ENCODE data around the gene KDM5A.

KDM5A gene

DNA sequence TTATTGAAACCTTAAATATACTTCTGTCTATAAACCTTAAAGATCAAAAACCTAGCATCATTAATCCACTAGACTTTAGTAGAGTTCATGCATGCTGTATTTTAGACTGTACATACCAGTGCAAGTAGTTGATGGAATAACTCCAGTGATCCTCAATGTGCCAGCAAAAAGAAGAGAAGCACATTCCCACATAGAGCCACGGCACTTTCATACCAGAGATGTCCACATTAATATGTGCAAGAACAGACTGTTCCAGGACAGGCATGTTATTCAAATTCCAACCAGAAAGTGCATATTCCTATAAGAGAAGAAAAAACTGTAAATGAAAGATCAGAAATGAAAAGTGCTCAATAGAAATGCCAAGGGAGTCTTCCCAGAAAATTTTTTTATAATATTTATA is 55.0 kb downstream of the KDM5A start:
- no peak overlapping the region for H4K91ac ChIP-seq (ENCODE audit: low read depth, low read length)
- no peak overlapping the region for H2BK5ac ChIP-seq (ENCODE audit: low read depth, low read length, poor library complexity)
- no peaks in the 10 kb centered on the region for H3K79me2 ChIP-seq (ENCODE audit: control insufficient read depth, insufficient read depth, low read length, poor library complexity)
- DNase-seq = no peak
- H3K4me2 ChIP-seq (ENCODE audit: low read length) = no peak overlapping the region
- WGBS (ENCODE audit: extremely low coverage, insufficient coverage, insufficient read length) = no CpG with 5 or more reads among the region's 1 CpG
- no peak overlapping the region for H4K12ac ChIP-seq (ENCODE audit: low read depth, low read length)
- no peak overlapping the region for H3K18ac ChIP-seq (ENCODE audit: low read length)
- H3K9ac ChIP-seq (ENCODE audit: low read length) = no peak overlapping the region
- H2AFZ ChIP-seq (ENCODE audit: insufficient read depth, low read length, poor library complexity) = no peak overlapping the region
- H2BK12ac ChIP-seq (ENCODE audit: low read length) = no peak overlapping the region
- no peaks in the 10 kb centered on the region for H3K4me1 ChIP-seq (ENCODE audit: control insufficient read depth in 1 of 2, insufficient read depth in 2 of 2, low read length in 2 of 2)
- no peak overlapping the region for H3K23ac ChIP-seq (ENCODE audit: low read length)
- no peak overlapping the region for H2BK120ac ChIP-seq (ENCODE audit: insufficient read depth, low read length, poor library complexity)
- no peak overlapping the region for H2AK5ac ChIP-seq (ENCODE audit: low read length)
- no peaks in the 10 kb centered on the region for H3K9me3 ChIP-seq (ENCODE audit: insufficient read depth, low read depth, low read length)
- no peak overlapping the region for H3K27ac ChIP-seq (ENCODE audit: low read depth, low read length)
- no peak overlapping the region for H3K4ac ChIP-seq (ENCODE audit: low read depth, low read length)
- no peaks in the 10 kb centered on the region for H3K27me3 ChIP-seq (ENCODE audit: insufficient read depth, low read length)
- no peaks in the 10 kb centered on the region for H3K79me1 ChIP-seq (ENCODE audit: low read length)
- H4K8ac ChIP-seq (ENCODE audit: low read depth, low read length) = no peak overlapping the region
- no peak overlapping the region for H3K4me3 ChIP-seq (ENCODE audit: low read depth, low read length)
- H3K14ac ChIP-seq (ENCODE audit: low read length) = no peak overlapping the region
- H3K36me3 ChIP-seq (ENCODE audit: control insufficient read depth in 1 of 2, insufficient read depth in 2 of 2, low read length in 2 of 2) = peaks cover 19 to 23% of the 10 kb centered on the region in 2 experiments

DNA sequence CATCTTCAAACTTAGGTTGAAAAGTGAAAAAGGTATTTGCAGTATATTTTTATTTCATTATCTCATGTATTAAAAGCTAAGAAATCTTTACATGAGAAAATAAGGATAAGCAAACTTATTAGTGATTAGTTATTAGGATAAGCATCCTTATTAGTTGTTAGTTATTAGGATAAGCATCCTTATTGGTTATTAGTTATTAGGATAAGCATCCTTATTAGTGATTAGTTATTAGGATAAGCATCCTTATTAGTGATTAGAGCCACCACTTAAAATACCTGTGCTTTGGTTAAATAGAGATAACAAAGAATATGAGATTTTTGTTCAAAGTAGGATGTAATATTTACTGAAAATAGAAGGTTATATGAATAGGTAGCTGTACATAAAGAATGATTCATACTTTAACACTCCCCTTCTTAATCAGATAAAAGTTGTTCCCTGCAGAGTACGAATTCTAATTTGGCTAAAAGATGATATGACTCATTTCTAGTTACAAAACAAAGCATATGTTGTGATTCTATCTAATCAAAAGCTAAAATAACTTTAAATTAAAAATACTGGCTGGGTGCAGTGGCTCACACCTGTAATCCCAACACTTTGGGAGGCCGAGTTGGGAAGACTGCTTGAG is 56.4 kb downstream of the KDM5A start:
- Histone ChIP-seq H3K27ac (ENCODE audit: low read depth, low read length) (no peak overlapping the region), H2BK120ac (ENCODE audit: insufficient read depth, low read length, poor library complexity) (no peak overlapping the region), H3K9ac (ENCODE audit: low read length) (no peak overlapping the region), H2BK12ac (ENCODE audit: low read length) (no peak overlapping the region), H3K14ac (ENCODE audit: low read length) (no peak overlapping the region), H2AFZ (ENCODE audit: insufficient read depth, low read length, poor library complexity) (no peak overlapping the region), H2BK5ac (ENCODE audit: low read depth, low read length, poor library complexity) (no peak overlapping the region), H3K4me2 (ENCODE audit: low read length) (no peak overlapping the region), H3K27me3 (ENCODE audit: insufficient read depth, low read length) (no peaks in the 10 kb centered on the region), H3K4ac (ENCODE audit: low read depth, low read length) (no peak overlapping the region), H3K79me1 (ENCODE audit: low read length) (no peaks in the 10 kb centered on the region), H4K12ac (ENCODE audit: low read depth, low read length) (no peak overlapping the region), H3K23ac (ENCODE audit: low read length) (no peak overlapping the region), H3K4me1 (ENCODE audit: control insufficient read depth in 1 of 2, insufficient read depth in 2 of 2, low read length in 2 of 2) (no peaks in the 10 kb centered on the region), H3K9me3 (ENCODE audit: insufficient read depth, low read depth, low read length) (no peaks in the 10 kb centered on the region), H3K18ac (ENCODE audit: low read length) (no peak overlapping the region), H3K36me3 (ENCODE audit: control insufficient read depth in 1 of 2, insufficient read depth in 2 of 2, low read length in 2 of 2) (peaks cover 17 to 24% of the 10 kb centered on the region in 2 experiments), H4K91ac (ENCODE audit: low read depth, low read length) (no peak overlapping the region), H4K8ac (ENCODE audit: low read depth, low read length) (no peak overlapping the region), H3K79me2 (ENCODE audit: control insufficient read depth, insufficient read depth, low read length, poor library complexity) (no peaks in the 10 kb centered on the region), H3K4me3 (ENCODE audit: low read depth, low read length) (no peak overlapping the region), H2AK5ac (ENCODE audit: low read length) (no peak overlapping the region)
- WGBS (ENCODE audit: extremely low coverage, insufficient coverage, insufficient read length) = no CpG with 5 or more reads among the region's 2 CpGs
- DNase-seq = peak in 1 of 2 donors; percentile 5

DNA sequence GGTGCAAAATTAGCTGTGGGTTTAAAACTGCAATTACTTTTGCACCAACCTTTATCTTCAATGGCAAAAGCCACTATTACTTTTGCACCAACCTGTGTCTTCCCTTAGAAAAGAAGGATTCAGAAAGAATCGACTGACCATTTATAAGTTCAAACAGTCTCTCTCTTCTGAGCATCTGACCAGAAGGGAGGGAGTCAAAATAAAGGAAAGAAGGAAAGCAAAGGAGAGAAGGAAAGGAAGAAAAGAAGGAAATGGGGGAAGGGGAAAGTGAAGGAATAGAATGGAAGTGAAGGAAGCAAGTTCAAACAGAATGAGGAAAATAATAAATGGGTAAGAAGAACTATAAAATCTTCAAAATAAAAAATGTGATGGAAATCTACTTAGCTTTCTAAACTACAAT is 57.8 kb downstream of the KDM5A start:
- Histone ChIP-seq H3K18ac (ENCODE audit: low read length) (no peak overlapping the region), H3K27ac (ENCODE audit: low read depth, low read length) (no peak overlapping the region), H2BK12ac (ENCODE audit: low read length) (no peak overlapping the region), H3K4ac (ENCODE audit: low read depth, low read length) (no peak overlapping the region), H2AK5ac (ENCODE audit: low read length) (no peak overlapping the region), H2BK5ac (ENCODE audit: low read depth, low read length, poor library complexity) (no peak overlapping the region), H3K36me3 (ENCODE audit: control insufficient read depth in 1 of 2, insufficient read depth in 2 of 2, low read length in 2 of 2) (peaks cover 12 to 22% of the 10 kb centered on the region in 2 experiments), H4K91ac (ENCODE audit: low read depth, low read length) (no peak overlapping the region), H3K14ac (ENCODE audit: low read length) (no peak overlapping the region), H4K8ac (ENCODE audit: low read depth, low read length) (no peak overlapping the region), H2BK120ac (ENCODE audit: insufficient read depth, low read length, poor library complexity) (no peak overlapping the region), H3K9me3 (ENCODE audit: insufficient read depth, low read depth, low read length) (no peaks in the 10 kb centered on the region), H4K12ac (ENCODE audit: low read depth, low read length) (no peak overlapping the region), H3K4me1 (ENCODE audit: control insufficient read depth in 1 of 2, insufficient read depth in 2 of 2, low read length in 2 of 2) (no peaks in the 10 kb centered on the region), H3K79me2 (ENCODE audit: control insufficient read depth, insufficient read depth, low read length, poor library complexity) (no peaks in the 10 kb centered on the region), H3K27me3 (ENCODE audit: insufficient read depth, low read length) (no peaks in the 10 kb centered on the region), H3K4me3 (ENCODE audit: low read depth, low read length) (no peak overlapping the region), H3K23ac (ENCODE audit: low read length) (no peak overlapping the region), H3K79me1 (ENCODE audit: low read length) (no peaks in the 10 kb centered on the region), H3K9ac (ENCODE audit: low read length) (no peak overlapping the region), H3K4me2 (ENCODE audit: low read length) (no peak overlapping the region), H2AFZ (ENCODE audit: insufficient read depth, low read length, poor library complexity) (no peak overlapping the region)
- no peak for DNase-seq
- no CpG with 5 or more reads among the region's 1 CpG for WGBS (ENCODE audit: extremely low coverage, insufficient coverage, insufficient read length)

- Histone ChIP-seq H4K12ac (ENCODE audit: low read depth, low read length) (no peak overlapping the region), H4K91ac (ENCODE audit: low read depth, low read length) (no peak overlapping the region), H3K79me2 (ENCODE audit: control insufficient read depth, insufficient read depth, low read length, poor library complexity) (no peaks in the 10 kb centered on the region), H3K79me1 (ENCODE audit: low read length) (no peaks in the 10 kb centered on the region), H3K18ac (ENCODE audit: low read length) (no peak overlapping the region), H3K4me1 (ENCODE audit: control insufficient read depth in 1 of 2, insufficient read depth in 2 of 2, low read length in 2 of 2) (no peaks in the 10 kb centered on the region), H3K27me3 (ENCODE audit: insufficient read depth, low read length) (no peaks in the 10 kb centered on the region), H3K4me2 (ENCODE audit: low read length) (no peak overlapping the region), H3K36me3 (ENCODE audit: control insufficient read depth in 1 of 2, insufficient read depth in 2 of 2, low read length in 2 of 2) (peaks cover 11 to 26% of the 10 kb centered on the region in 2 experiments), H2AK5ac (ENCODE audit: low read length) (no peak overlapping the region), H2AFZ (ENCODE audit: insufficient read depth, low read length, poor library complexity) (no peak overlapping the region), H2BK5ac (ENCODE audit: low read depth, low read length, poor library complexity) (no peak overlapping the region), H3K23ac (ENCODE audit: low read length) (no peak overlapping the region), H4K8ac (ENCODE audit: low read depth, low read length) (no peak overlapping the region), H3K9ac (ENCODE audit: low read length) (no peak overlapping the region), H3K4ac (ENCODE audit: low read depth, low read length) (no peak overlapping the region), H3K9me3 (ENCODE audit: insufficient read depth, low read depth, low read length) (no peaks in the 10 kb centered on the region), H3K4me3 (ENCODE audit: low read depth, low read length) (no peak overlapping the region), H2BK120ac (ENCODE audit: insufficient read depth, low read length, poor library complexity) (no peak overlapping the region), H3K14ac (ENCODE audit: low read length) (no peak overlapping the region), H2BK12ac (ENCODE audit: low read length) (no peak overlapping the region), H3K27ac (ENCODE audit: low read depth, low read length) (no peak overlapping the region)
- no CpG with 5 or more reads among the region's 6 CpGs for WGBS (ENCODE audit: extremely low coverage, insufficient coverage, insufficient read length)
- DNase-seq = no peak
These were observed 63.2 kb downstream of the KDM5A start for GRCh38 chr12:325906-326305.
